DMS79 treated with DMSO at 0.1 percent for 48 hours (cell line): ENCODE results near the gene GPBP1.
"Not testable (repeated sequence)": the region's sequence is repeated elsewhere in the genome, so short reads cannot be mapped to it uniquely, and the experiment has no call there.

ENCODE experiments used
- DNase-seq: peaks from one replicate; lab custom pipeline; 2025; lab: John Stamatoyannopoulos, UW

The GPBP1 gene

GRCh38 chr5:57285084-57285483 is 111.2 kb downstream of the GPBP1 start:
- DNase-seq, result not testable (repeated sequence)

- DNase-seq, result no peak
Observed at GRCh38 chr5:57291894-57292293, 118.0 kb downstream of the GPBP1 start.

DNA sequence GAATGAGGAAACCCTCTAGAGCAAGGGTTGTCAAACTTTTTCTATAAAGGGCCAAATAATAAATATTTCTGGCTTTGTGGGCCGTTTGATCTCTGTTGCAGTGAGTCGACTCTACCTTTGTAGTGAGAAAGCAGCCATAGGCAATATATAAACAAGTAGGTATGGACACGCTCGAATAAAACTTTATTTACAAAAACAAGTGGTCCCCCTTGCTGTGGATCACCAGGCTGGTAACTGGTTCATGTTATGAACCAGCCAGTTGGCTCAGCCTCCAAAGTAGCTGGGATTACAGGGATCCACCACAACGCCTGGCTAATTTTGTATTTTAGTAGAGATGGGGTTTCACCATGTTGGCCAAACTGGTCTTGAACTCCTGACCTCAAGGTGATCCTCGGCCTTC is 118.5 kb downstream of the GPBP1 start:
- no peak for DNase-seq

GRCh38 chr5:57298295-57298984 is 124.6 kb downstream of the GPBP1 start:
- peak; percentile 68 for DNase-seq

DNA sequence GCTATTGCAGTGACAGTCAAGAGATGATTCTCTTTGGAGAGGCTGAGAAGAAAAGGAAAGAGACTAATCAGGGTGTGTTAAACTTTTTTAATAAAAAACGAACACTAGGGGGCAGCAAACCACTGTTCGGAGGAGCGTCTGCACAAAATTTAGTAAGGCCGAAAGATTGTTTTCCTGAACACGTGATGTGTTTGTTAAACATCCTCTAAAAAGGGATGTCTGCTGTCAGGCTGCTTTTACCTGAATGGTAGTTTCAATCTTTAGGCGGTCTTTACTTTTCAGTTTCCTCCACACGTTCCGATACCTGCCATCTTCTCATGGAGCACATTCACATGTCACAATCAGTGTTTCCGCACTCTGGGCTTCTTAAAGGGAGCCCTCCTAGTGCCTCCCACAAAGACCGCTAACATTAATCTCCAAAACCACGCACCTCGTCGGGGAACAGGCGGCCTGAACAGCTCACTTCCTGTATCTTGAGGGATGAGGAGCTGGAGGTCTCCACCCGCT is 125.2 kb downstream of the GPBP1 start:
- DNase-seq, result peak; percentile 53

GRCh38 chr5:57299986-57300385 is 126.1 kb downstream of the GPBP1 start:
- DNase-seq, result no peak

DNA sequence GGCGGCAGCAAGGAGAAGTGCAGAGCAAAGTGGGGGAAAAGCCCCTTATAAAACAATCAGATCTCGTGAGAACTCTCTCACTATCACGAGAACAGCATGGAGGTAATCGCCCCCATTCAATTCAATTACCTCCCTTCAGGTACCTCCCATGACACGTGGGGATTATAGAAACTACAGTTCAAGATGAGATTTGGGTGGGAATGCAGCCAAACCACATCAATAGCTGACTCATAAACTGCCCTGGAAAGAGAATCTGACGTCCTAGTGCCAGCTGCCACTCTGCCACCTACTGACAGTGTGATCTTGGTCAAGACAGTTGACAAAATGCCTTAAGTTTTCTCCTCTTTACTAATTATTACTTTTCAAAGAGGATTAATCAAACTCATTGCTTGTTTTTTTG is 128.3 kb downstream of the GPBP1 start:
- no peak for DNase-seq

GRCh38 chr5:57302643-57303042 is 128.8 kb downstream of the GPBP1 start:
- no peak for DNase-seq

DNA sequence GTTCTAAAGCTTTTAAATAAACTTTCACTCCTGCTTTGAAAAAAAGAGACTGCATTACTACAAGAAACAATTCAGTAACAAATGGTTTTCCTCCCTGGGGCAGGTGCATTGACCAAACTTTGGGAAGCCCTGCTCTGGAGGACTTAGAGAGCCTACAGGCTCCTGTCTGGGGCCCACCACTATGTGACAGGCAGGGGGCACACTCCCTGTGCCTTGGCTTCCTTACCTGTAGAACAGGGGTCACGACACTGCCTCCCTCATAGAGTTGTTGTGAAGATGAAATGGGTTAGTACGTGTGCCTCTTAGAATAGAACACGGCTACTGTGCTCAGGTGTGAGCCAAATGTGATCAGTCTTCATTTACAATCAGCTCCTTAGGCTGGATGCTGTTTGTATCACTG is 130.1 kb downstream of the GPBP1 start:
- DNase-seq, result no peak

DNA sequence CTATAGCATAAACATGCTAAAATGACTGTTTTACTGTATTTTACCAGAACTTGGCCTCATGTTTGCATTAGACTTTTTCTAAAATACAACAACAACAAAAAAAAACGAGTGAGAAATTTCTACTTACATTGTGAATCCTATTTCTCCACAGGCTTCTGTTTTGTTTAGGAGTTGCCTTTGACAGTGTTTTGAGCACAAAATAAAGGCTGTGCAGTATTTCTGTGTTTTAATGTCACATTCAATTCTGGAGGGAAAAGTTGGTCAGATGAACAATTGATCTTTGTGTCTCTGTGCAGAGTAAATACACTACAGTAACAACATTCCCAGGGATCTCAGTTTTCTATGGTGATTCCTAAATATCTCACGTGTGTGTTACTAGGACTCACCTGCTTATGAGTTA is 131.1 kb downstream of the GPBP1 start:
- no peak for DNase-seq

DNA sequence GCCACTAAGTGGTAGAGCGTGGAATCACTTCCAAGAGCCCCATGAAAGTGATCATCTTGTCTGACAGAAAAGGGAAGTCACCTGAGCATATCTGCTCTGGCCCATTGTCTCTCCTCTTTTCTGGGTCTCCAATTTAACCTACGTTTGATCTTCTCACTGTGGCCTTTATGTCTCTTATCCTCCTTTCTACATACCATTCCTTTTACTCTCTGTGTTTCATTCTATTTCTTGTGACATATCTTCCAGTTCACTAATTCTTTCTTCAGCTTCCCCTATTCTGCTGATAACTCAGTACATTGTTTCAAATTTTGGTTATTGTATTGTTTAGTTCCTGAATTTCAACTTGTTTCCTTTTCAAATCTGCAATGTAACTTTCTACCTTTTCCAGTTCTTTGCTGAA is 132.5 kb downstream of the GPBP1 start:
- no peak for DNase-seq

- no peak for DNase-seq
Observed at GRCh38 chr5:57307516-57307915, 133.7 kb downstream of the GPBP1 start.

DNA sequence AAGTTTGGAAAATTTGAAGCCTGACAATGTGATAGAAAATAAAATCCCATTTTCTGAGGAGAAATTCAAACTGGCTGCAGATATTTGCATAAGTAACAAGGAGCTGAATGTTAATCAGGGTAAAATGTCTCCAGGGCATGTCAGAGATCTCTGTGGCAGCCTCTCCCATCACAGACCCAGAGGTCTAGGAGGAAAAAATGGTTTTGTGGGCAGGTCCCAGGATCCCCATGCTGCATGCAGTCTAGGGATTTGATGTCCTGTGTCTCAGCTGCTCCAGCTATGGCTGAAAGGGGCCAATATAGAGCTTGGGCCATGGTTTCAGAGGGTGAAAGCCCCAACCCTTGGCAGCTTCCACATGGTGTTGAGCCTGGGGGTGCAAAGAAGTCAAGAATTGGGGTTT is 135.2 kb downstream of the GPBP1 start:
- not testable (repeated sequence) for DNase-seq

- no peak for DNase-seq
Observed at GRCh38 chr5:57311251-57311650, 137.4 kb downstream of the GPBP1 start.

- DNase-seq, result no peak
Observed at GRCh38 chr5:57311921-57312735, 138.3 kb downstream of the GPBP1 start.

DNA sequence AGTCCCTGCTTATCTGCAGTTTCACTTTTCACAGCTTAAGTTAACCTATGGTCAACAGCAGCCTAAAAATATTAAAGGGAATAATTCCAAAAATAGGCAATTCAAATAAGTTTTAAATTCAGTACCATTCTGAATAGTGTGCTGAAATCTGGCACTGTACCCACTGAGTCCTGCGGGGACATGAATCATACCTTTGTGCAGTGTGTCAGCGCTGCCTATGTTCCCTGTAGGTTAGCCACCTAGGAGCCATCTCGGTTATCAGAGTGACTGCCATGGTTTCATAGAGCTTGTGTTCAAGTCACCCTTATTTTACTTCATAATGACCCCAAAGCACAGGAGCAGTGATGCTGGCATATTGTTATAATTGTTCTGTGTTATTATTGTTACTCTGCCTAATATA is 139.9 kb downstream of the GPBP1 start:
- DNase-seq, result no peak
